NOMO-1 treated with DMSO at 0.1 percent for 48 hours (cell line): ENCODE measurements around the gene HDAC4.

Source experiments
- DNase-seq: peaks from one replicate; lab custom pipeline; 2025; ENCODE audit not compliant: unreplicated experiment; lab: John Stamatoyannopoulos, UW

The HDAC4 gene

DNA sequence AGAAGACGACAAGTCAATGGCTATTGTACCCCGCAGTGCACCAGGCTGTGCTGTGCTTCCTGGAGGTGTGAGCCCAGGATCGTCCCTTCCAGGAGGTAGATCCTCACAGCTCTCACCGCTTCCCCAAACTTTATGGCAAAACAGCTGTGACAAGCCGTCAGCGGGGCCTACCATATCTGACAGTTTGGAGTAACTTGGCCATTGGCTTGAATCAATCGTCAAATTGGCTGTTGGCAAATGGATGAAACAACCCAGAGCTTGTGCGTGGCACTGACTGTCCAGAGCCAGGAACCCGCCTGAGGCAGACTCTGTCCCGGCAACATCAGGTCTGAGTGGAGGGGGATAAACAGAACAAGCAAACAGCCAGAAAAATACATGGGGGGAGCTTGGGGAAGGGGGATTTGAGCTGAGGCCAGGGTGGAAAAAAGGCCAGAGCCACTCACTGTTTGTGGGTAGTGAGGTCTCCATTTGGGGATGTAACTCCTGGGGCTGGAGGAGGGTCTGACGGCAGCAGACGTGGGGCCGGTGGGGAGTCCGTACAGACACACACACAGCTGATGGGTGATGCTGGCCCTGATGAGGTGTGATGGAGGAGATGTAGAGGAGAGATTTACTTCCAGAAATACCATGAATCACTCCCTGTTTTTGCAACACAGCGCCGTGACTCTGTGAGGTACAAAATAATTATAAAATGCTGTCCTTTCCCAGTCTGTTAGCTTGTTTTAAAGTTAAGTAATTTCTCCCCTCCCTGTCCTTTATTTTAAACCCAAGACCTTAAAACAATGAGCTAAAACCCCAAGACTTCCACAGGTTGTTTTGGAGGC lies 378.2 kb downstream of the HDAC4 start:
- no peak for DNase-seq

DNA sequence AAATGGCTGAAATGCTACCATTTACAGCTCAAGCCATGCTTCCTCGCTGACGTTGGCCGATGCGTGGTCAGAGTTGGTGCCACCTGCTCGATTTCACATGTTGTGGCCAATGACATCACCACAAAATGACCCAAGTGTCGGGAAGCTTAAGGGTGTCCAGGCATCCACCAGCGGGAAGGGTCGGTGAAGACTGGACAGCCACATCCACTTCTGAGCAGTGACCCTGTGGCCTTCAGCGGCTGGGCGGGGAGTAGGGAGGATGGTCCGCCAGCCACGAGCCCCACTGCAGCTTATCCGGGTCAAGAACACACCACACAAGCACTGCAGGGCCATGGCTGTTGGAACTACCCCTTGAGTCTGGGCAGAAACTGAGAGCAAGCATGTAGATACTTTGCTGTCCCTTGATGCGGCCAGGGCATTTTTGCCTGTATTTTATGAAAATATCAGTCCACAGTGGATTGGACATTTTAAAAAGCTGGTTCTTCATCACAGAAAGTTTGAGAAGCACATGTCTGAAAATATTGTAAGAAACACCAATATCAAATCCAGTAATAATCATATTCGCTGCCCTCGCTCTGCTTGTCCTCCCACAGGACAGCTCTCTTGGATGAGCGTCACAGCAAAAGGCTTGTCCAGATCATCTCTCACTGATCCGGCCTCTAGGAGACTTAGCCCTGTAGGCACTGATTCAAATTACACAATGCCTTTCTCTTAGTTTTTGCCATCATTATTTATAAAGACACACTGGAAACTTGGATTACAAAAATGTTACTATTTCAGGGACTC lies 379.0 kb downstream of the HDAC4 start:
- no peak for DNase-seq

DNA sequence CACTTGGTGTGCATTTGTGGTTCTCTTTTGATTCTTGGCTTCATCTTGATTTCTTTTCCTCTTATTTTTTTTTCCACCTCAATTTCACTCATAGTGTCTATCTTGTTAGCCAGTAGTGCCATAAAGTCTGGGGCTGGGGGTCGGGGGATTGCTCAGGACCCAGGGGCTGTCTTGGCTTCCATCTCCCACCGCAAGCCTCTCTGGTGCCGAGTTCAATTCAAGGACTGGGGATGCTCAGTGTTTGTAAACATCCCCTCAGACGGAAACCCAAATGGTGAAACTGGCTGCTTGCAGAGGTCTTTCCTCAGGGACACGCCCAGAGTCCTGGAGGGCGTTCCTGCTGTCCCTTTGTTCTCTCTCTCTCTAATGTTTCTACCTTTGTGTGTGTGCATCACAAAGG lies 379.6 kb downstream of the HDAC4 start:
- no peak for DNase-seq

DNA sequence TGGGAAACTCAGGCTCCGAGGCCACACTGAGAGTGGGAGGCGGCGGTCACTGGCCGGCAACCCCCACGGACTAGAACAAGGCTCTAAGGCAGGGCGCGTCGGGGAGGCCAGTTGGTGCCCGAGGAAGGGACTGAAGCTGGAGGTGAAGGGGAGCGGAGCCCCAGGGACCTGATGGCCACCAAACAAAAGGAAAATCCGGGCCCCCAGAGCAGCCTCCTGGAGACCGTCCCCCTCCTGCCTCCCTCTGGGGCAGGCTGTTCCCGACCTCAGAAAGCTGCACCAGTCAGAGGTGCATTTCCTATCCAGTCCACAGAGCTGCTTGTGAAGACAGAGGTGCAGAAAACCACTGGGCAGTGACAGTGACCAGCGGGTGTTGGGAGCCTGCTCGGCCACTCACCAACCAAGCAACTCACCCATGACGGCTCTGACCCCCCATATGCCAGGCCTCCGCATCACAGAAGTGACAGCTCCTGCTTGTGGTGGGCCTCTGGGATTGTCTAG lies 380.2 kb downstream of the HDAC4 start:
- no peak for DNase-seq

GRCh38 chr2:239019183-239019581 lies 381.6 kb downstream of the HDAC4 start:
- no peak for DNase-seq

- DNase-seq: no peak
Observed at GRCh38 chr2:239018271-239019182, 382.3 kb downstream of the HDAC4 start.

DNA sequence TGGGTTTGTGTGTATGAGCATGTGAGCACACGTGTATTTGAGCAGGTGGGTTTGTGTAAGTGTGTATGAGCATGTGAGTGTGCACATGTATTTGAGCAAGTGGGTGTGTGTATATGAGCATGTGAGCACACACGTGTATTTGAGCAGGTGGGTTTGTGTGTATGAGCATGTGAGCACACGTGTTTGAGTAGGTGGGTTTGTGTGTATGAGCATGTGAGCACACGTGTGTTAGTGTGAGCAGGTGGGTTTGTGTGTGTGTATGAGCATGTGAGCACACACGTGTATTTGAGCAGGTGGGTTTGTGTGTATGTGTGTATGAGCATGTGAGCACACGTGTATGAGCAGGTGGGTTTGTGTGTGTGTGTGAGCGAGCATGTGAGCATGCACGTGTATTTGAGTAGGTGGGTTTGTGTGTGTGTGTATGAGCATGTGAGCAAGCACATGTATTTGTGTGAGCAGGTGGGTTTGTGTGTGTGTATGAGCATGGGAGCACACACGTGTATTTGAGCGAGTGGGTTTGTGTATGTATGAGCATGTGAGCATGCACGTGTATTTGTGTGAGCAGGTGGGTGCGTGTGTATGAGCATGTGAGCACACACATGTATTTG lies 383.2 kb downstream of the HDAC4 start:
- no peak for DNase-seq

DNA sequence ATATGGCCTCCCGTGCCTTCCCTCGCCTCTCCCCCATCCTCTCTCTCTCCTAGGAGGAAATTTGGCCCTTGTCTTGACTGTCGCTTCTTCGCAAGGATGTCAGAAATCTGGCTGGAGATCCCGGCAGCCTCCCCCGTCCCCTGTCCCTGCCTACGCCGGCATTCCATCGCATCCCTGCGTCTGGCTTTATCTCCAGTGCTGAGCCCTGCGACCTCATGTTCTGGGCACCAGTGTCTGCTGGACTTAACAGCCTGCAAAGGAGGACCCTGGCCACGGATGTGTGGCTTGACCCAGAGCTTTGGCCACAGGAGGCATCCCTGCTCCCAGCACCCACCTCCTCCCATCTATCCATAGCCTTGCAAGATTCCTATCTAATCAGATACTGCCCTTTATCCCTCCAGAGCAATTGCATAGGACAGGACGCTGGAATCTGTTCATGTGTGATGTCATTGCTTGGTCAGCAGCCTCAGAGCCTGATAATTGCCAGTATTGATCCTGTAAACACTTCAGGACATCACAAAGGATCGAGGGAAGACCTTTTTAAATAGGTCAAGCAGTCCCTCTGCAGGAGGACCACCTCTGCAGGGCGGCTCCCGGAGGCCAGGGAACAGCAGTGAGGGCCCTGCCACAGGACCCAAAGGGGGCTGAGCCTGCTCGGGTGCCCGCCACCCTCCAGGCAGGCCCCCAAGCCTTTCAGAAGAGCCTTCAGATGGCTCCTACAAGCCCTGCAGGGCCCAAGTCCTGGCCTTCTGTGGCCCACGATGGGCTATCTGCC lies 384.7 kb downstream of the HDAC4 start:
- DNase-seq: no peak

- DNase-seq: no peak
Observed at GRCh38 chr2:239015218-239015900, 385.5 kb downstream of the HDAC4 start.

- DNase-seq: no peak
Observed at GRCh38 chr2:239014458-239015217, 386.2 kb downstream of the HDAC4 start.

- DNase-seq: no peak
Observed at GRCh38 chr2:239013678-239013976, 387.2 kb downstream of the HDAC4 start.

GRCh38 chr2:239012936-239013677 lies 387.7 kb downstream of the HDAC4 start:
- no peak for DNase-seq

DNA sequence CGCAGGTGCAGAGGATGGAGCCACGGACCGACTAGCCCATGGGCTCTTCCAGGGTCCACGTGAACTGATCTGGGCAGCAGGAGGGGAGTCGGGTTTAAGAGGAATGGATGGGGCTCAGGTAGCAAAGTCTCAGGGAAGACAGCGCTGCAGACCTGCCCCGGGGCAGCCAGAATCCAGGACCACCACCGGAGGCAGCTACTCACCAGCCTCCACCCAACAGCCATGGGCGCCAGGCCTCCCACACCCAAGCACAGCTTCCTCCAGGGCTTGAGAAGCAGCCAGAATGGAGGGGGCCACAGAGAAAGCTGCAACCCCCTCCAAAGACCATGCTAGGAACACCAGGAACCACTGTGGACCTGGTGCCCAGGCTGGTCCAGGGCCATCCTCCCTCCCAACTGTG lies 388.6 kb downstream of the HDAC4 start:
- DNase-seq: no peak

GRCh38 chr2:239009589-239009961 lies 391.2 kb downstream of the HDAC4 start:
- no peak for DNase-seq

DNA sequence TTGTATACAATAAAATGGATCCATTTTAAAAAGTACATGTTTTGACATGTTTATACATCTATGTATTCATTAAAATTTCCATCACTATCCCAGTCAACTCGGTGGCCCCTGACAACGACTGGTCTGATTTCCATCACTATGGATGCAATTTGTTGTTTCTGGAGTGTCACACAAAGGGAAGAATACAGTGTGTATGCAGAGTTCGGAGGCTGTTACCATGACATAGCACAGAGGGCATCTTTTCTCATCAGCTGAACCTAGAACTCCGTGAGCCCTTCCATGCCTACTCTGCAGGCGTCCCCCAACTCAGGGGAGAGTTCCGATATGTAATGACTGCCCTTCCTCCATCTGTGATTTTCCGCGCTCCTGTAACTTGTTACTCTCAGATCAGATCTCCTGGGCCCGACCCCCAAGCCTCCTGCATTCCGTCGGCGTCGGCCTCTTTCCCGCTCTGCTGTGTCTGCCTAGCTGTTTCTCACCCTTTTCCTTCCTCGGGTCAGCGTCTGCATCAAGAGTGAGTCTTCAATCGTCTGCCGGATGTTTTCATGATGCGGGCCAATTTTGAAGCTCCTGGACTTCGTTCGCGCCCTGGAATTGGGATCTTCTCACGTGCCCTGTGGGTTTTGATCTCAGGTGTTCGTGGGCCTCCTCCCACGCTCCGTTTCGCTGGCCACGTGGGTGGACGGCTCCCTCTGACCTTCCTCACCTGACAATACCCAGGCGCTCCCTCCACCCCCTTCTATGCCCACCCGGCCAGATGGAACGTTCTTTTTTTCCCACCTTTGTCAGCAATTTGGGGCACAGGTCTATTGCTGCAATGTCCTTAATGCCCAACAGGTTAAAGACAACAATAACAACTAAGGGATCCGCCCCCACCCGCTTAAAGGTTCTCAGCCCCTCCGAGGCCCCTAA lies 391.9 kb downstream of the HDAC4 start:
- DNase-seq: no peak

DNA sequence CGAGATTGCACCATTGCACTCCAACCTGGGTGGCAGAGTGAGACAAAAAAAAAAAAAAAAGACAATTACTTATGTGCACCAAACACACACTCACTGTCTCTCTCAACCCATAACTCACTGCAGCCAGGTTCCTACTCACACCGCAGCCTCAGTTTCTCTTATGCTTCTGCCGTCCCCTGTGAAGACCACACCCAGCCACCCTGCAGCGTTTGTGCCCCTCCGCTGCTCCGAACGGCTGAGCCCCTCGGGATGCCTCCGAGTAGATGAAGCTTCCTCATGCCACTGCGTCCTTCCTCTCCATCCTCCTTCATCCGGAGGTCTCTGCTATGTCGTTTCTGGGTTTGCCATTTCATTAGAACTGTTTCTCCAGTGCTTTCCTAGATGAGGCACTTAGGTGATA lies 392.8 kb downstream of the HDAC4 start:
- DNase-seq: no peak

GRCh38 chr2:239006622-239007285 lies 394.1 kb downstream of the HDAC4 start:
- no peak for DNase-seq
